Nucleus accumbens (tissue), 56 donors: ENCODE data around the gene HOXB4.

Experiments
- DNase-seq, 56 donors: peaks; one replicate each; lab custom pipeline; 2025; lab: John Stamatoyannopoulos, UW

Gene HOXB4

DNA sequence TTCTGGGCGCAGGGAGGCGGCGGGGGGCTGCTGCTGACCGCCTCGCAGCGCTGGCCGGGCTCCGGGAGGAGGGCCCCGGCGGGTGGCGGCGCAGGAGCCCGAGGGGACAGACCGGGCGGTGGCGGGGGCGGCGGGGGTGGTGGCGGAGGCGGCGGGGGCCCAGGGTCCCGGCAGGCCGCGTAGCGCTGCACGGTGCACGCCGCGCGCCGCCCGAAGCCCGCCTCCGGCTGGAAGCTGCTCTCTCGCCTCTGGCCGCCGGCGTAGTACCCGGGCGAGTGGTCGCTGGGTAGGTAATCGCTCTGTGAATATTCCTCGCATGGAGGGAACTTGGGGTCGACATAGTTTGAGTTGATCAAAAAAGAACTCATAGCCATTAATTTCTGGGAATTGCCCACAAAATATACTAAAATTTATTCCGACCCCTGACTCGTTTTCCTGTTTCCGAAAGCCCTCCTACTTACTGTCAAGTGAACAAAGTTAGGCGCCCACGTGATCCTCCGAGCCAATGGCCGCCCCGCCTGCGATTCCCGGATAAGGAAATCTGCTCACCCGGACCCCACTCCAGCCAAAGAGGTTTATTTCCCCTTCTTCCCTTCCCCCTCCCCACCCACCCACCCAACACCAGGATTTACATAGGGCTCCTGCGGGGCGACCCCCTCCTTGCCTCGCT lies at the start of gene HOXB4:
HOXB4 (minus strand) TSS at position 405 of the 670 bp plus-strand sequence; CDS start at position 374, 31 bp downstream.
- DNase-seq, result peak in 1 of 56 donors; percentile 0

DNA sequence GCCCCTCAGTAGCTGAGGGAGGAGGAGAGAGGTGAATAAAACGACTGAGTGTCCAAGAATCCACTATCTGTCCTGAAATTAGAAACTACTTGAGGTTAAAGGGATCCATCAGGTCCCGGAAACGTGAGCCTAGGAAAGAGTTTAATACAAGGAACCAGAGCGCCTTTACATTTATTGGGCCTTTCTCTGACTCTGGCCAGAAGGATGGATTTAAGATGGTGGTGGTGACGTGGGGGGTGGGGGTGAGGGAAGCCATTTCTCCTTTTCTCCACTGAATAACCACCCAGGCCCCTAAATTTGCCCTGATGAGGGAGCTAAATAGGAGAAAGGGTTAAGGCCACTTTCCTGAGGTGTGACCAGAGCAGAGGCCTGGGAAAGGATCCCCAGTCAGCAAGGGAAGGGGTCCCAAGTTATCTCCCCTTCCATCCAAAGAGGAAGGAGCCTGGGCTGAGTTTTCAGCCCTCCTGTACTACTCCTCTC lies 49.0 kb upstream of the HOXB4 start:
- DNase-seq, result no peak

DNA sequence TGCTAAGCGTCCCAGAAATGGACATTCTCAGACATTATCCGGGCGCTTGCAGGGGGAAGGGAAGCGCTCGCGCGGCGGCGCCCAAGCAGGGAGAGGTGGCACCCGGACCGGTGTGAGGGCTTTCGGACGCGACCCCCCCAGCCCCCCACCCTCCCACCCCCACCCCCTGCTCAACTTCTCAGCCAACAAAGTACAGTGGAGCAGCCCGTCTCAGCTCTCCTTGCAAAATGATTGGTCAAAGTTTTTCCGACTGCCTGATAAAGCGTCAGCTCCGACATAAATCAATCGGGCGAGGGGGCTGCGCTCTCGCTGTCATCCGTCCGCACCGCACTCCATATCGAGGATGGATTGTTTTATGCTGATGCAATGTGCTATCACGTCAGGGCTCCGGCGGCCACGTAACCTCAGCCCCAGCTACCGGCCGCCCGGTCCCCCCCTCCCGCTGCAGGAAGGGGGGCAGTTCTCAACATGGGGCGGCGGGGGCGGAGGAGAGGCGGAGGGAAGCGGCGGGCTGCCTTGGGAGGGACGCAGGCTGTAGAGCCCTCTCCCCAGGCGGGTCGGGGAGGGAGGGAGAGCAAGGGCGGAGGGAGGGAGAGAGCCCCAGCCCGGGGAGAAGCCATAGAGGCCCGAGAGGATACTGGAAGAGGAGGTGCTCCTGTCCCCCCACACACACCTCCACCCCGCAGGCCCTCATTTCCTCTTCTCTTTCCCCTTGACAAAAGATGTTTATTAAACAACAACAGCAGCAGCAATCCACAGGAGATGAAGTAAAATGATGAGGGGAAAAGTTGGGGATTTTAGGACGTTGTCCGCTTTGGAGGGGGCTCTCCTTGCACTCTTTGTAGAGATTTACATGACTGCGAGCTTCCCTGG lies 48.3 kb upstream of the HOXB4 start, which contains the start of gene HOXB9:
HOXB9 (minus strand) TSS at position 114 of the 873 bp plus-strand sequence; CDS start at position 25, 89 bp downstream.
- DNase-seq, result no peak

DNA sequence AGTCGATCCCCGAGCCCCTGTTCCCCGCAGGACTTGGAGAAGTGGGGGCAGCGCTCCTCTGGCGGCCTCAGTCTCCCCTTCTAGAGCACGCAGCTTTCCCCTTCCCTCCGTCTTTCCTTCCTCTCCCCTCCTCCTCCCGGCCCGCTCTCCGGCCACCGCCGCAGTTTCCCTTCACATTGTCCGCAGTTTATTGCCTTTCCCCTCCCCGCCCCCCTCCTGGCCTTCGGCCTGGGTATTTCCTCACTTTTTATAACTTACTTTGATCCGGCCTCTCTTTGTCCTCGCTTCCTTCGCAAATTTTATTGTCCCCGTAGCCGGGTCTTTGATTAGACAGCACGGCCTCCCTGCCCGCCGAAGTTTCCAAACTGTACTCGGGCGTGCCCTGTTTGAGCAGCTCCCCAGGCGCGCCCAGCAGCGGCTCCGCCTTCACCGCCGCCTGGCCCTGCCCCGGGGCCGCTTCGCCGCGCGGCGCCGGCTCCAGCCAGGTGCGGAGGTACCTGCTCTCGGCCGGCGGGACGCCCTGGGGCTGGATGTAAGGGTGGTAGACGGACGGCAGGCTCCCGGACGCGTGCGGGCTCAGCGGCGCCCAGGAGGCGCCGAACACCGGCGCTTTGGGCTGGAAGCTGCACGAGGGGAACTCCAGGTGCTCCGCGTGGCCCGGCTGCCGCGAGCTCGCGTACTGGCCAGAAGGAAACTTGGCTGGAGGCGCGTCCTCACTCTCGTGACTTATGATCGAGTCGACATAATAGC lies 47.5 kb upstream of the HOXB4 start:
- DNase-seq, result no peak

DNA sequence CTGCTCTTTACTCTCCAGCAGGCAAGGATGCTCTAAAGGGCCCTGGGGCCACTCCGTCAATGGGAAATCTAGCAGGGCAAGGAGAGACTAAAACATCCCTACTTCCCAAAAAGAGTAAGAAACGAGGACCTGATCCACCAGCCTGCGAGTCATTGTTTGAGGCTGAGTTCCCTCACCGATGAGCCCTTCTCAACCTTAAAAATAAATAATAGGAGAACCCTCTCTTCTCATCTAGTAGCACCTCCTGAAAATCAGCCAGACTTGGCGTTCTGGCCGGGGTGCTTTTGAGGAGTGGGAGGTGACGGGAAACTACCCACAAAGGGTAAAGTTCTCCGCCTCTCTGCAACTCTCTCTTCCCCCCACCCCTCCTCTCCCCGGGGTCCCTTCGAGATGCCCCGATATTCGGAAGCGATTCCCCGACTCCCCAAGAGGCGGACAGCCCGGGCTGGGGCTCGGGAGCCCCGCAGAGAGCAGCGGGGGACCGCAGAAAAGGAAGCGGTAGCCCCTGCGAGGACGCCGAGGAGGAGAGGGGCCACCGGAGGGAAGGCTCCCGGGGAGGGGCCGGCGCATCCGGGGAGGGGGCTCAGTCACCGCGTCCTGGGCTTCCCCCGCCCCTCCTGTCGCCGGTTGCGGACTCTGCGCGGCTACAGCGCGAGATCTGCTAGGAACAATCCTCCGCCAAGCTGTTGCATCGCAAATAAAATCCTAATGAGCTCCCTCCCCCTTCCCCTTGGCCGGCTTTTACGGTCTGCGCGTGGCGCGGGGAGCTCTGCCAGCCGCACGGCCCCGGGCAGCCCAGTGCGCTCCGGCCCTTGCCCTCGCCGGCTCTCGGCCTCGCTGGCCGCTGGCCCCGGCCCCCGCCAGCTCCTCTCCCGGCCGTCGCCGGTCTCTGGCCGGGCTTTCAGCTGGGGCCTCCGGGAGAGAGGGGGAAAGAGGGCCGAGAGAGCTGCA lies 46.7 kb upstream of the HOXB4 start:
- DNase-seq, result peak in 3 of 56 donors; percentile 6 to 8 (median 8)

DNA sequence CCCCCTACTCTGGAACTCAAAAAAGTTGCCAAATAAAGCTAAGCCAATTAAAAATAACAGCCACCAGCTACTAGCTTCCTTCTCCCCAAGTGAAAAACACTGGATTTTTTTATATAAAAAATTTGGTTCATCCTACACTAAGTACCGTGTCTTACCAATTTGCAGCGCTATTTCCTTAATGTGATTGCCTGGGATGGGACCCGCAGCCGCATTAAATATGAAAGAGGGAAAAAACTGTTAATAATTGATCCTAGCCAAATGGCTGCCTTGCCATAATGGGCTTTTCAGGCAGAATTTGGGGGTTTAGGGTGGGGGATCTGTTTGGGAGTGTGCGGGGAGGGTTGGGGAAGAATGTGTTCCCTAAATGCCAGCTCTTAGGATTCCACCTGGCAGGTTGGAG lies 46.0 kb upstream of the HOXB4 start:
- DNase-seq, result no peak

DNA sequence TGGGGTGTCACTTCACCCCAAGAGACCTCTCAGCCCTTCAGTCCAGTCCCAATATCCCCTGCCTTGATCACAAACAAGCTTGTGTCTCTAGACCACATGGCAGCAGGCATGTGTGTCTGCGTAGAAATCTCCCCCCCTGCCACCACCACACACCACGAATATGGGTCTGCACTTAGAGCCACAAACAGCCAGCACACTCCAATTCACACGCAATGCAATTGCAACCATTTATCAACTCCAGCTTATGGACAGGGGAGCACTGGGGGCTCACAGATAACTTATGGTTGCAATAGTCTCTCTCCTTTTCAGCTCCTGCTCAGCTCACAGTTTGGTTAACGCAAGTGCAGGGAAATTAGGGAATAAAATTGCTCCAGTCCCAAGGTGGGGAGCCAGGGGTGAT lies 45.4 kb upstream of the HOXB4 start:
- no peak for DNase-seq

DNA sequence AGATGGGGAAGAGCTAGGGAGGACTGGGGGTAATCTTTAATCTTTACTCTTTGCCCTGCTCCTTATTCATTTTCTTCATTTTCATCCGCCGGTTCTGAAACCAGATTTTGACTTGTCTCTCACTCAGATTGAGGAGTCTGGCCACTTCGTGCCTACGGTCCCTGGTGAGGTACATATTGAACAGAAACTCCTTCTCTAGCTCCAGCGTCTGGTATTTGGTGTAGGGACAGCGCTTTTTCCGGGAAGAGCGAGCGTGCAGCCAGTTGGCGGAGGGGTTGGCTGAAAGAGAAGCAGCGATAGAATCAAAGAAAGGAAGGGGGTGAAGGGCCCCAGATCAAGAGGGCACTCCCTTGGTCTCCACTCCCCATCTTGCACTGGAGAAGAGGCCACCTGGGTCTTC lies 44.7 kb upstream of the HOXB4 start:
- DNase-seq, result no peak

DNA sequence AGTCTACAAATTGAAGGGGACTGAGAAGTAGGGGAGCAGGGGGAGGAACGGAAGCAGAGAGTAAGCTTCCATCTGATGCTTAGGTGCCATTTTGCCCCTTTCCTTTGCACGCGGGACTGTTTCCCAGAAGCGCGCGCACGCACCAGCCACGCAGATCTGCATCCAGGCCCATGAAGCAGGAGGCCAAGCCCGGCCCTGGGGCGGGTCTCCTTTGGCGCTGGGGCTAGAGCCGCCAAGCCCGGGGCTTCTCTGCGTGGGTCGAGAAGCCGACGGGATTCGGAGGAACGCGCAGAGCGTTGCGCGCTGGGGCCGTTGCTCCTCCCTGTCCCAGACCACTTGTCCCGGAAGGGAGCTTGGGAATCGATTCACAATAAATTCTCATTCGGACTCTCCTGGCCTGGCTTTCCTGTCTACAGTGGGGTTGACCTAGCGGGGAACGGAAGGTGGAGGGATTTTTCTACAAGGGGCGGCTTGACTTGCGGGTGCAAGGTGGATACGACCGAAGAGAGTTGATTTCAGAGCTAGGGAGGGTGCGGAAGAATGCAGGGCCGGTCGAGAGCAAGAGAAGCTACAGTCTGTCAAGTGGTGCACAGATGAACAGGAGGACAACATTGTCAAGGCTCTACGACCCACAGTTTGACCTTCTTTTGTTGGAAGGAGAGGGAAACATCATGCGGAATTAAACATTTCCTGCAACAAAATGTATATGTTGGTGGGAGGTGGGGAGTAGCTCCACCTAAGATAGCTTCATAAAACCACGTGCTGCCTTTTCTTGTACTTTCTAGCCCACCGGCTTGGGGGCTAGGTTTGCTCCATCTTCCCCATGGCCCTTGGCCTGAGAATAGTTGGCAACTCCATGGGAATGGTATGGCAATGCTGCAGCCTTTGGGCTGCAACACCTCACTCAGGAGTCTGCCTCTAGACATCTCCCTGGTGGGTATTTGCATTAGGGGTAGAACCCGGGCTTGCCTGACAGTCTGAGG lies 43.6 kb upstream of the HOXB4 start:
- no peak for DNase-seq

DNA sequence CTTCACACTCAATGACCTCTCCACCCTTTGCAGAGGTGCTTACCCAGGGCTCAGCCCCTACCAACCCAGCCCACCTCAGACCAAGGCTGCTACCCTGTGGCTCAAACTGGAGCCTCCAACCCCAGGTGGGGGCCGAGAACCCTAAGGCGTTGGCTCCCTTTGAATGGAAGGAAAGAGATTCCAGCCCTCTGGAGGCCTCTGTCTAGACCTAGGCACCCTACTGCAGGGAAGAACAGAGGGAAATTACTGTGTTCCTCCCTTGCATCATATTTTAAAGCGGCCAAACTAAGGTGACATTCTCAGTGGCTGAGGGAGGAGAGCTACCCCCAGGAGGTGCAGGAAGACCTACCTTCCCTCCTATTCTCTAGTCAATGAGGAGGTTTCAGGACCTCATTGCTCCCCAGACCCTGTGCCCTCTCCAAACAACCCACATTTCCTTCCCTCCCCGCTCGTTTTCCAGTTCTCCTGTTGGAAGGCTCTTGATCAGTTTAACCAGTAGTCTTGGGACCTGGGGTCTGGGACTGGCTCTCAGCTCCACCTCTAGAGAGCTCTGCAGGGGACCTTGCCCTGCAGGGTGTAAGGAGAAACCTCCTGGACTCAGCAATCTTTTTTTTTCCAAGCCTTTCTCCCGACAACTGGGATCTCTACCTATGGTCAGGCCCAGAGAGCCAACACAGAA lies 42.5 kb upstream of the HOXB4 start:
- no peak for DNase-seq

DNA sequence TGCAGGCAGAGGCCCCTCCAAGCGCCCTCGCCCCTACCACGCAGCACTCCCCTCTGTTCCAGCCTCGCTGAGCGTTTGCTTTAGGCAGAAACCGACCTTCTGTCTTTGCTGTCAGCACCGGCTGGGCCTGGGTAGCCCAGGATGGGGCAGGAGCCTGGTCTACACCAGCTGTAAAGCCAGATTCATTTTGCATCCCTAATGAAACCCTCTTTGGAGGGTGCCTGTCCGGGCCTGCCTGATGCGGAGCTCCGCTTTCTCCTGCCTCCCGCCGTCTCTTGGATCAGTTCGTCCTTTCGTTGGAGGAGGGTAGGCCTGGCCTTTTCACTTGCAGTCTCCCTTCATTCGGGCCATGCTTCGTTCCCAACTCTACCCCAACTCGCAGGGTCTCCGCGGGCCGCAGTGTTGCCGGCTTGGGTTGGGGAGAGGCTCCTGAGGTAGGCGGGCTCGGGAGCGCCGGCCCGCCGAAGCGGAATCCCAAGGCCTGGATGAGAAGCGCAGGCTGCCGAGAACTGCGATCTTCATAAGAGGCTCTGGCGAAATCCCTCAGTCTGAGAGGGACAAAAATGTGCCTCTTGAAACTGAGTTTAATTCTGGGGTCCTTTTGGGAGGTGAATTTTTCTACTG lies 41.8 kb upstream of the HOXB4 start:
- no peak for DNase-seq

DNA sequence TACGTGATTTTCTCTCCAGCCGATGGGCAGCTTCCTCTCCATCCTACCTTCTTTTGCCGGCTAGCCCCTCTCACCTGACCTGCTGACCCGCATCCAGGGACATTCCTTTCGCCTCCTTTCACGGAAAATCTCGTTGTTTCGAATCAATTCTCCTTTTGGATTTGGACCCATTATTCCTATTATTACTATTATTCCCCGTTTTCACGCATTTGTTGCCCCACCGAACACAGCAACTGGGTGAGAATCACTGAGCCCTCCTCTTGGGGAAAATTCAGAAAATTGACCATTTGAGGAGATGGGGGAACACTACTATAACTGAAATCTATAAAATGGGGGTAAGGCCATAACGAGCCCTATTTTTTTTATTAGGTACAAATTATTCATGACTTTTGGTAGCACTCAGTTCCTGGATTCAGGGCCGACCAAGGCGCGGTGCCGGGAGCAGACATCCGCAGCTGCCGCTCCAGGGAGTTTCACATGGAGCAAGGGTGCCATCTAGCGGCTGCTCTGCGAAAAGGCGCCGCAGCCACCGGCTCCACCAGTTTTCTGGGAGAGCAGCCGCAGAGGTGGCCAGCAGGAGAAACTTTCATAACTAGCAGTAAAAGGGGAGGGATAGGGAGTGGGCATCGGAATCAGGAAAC lies 40.2 kb upstream of the HOXB4 start:
- peak in 54 of 56 donors; percentile 5 to 91 (median 60) for DNase-seq

DNA sequence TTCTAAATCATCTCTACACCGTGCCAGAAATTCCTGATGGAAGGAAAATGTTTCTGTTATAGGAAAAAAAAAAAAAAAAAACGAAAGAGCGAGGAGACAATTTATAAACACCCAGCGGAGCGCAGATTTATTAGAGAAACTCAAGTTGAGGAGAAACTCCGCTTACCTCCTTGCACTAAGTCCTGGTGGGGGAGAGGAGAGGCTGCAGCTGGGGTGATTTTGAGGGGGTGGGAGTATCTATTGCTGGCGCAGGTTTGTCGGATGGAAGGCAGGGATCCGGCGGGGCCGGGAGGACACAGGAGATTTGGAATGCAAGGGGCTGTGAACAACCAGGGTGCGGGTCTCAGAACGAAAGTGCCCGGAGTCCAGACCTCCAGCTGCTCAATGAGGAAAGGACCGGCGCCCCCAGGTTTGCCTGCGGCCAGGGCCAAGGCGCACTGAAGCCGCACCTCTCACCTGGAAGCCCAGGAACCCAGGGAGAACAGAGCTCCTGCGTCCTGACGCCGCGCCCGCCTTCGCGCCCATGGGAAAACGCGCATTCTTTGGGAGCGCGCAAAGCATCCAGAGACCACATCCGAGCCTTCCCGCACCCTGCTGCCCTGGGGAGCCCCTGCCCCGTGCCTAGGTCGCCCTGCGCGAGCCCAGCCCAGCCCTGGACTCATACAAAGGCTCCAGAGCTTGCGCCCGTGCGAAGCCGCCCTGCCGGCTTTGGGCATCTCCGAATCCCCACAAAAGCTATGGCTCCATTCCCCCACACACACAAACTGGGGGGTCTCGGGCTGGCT lies 39.5 kb upstream of the HOXB4 start:
- DNase-seq, result no peak

DNA sequence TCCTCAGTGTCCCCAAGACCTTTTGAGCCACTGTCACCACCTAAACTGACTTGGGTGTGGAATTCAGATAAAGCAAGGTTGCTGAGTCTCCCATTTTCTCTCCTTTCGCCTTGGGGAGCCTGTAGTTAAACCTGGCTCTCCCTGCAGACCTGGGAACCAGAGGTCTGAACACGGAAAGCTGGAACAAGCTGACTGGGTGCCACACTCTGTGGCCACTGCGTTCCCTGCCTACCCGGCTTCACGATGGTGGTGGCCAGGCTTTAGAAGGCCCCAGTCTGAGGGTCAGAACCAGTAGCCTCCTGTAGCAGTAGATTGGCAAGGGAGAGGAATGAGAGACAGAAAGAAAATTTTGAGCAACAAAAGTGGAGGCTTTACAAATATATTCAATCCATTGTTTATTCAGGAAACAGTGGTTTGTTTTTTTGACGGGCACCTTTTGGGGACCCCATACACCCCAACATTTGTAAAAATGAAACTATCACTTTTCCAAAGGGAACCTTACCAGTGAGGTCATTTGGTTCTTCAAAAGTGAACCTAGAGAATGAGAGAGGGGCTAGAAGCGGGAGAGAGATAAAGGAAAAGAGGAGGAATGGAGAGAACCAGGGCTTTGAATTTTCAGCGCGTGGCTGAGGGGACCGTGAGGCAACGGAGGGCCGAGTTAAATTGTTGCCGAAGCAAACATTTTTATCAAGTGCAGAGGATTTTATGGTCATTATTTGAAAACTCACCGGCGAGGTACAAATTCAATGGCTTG lies 38.7 kb upstream of the HOXB4 start:
- DNase-seq, result no peak

DNA sequence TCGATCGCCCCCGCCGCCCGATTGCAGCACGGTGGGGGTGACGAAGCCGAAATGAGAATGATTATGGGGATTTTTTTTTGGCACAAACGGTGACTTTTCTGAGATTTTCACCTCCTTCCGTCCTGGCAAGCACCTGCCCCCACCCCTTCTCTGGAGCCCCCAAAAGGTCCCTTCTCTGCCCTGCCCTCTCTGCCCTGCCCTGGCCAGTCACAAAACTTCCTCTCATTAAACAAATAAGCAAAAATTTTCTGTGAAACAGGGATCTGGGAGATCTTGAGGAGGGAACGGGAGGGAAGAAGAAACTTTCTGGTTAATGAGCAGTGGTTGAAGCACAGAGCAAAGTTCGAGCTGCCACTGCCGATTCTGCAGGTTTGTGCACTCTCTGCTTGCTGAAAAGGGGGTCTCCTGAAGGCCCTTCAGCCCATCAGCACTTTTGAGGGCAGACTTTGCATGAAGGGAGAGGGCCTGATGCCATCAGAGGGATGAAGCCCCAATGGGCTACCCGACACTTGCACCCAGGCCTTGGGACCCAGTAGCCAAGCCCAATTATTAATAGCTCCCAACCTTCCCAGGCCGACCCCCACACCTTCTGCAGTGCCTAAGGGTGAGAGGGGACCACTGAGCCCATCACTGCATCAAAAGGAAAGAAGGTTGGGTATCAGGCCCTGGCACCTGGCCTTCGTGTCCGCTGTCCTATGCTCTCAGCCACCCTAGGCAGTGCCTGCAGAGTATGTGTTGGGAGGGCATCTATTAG lies 38.0 kb upstream of the HOXB4 start:
- no peak for DNase-seq
